SK-N-SH treated with all-trans-retinoic acid at 6 μM for 48 hours (cell line): ENCODE results near the gene FOXN3.

Source experiments
- ATAC-seq: fragments of 200-7000 bp; cut with Tn5 transposase; 3 replicates; pipeline ENCODE4 v1.9.1; 2020; ENCODE audit warnings: mild to moderate bottlenecking, moderate library complexity
- ARNTL ChIP-seq: fragments of 450-650 bp; formaldehyde crosslinking; IDR thresholded peaks from 2 replicates; pipeline ENCODE4 v1.5.0; 2020; ENCODE audit warnings: low read depth, mild to moderate bottlenecking, moderate library complexity, borderline replicate concordance
- BACH2 ChIP-seq: fragments of 250-450 bp; sonication (Bioruptor Pico); IDR thresholded peaks from 2 replicates; pipeline ENCODE4 v1.9.0; 2021; ENCODE audit warnings: mild to moderate bottlenecking, borderline replicate concordance
- CREB5 ChIP-seq: fragments of 250-450 bp; sonication (Bioruptor Pico); IDR thresholded peaks from 2 replicates; pipeline ENCODE4 v1.5.1; 2020; ENCODE audit warnings: low read depth, mild to moderate bottlenecking, moderate library complexity
- CSDC2 ChIP-seq: fragments of 250-450 bp; sonication (Bioruptor Pico); IDR thresholded peaks from 2 replicates; pipeline ENCODE4 v1.5.0; 2020; ENCODE audit warnings: mild to moderate bottlenecking, moderate library complexity
- CSRNP3 ChIP-seq: fragments of 250-450 bp; sonication (Bioruptor Pico); IDR thresholded peaks from 2 replicates; pipeline ENCODE4 v1.5.1; 2021; ENCODE audit warnings: mild to moderate bottlenecking, moderate library complexity
- ESRRG ChIP-seq: fragments of 250-450 bp; sonication (Bioruptor Pico); IDR thresholded peaks from 2 replicates; pipeline ENCODE4 v1.6.1; 2021; ENCODE audit warnings: mild to moderate bottlenecking
- GLIS3 ChIP-seq: fragments of 250-450 bp; sonication (Bioruptor Pico); IDR thresholded peaks from 2 replicates; pipeline ENCODE4 v1.5.0; 2020; ENCODE audit warnings: mild to moderate bottlenecking, moderate library complexity
- ISL1 ChIP-seq: fragments of 250-450 bp; sonication (Bioruptor Pico); IDR thresholded peaks from 2 replicates; pipeline ENCODE4 v2.1.2; 2022; ENCODE audit warnings: mild to moderate bottlenecking, moderate library complexity
- OSR1 ChIP-seq: fragments of 250-450 bp; sonication (Bioruptor Pico); IDR thresholded peaks from 2 replicates; pipeline ENCODE4 v1.8.0; 2022; ENCODE audit warnings: moderate library complexity, mild to moderate bottlenecking, inconsistent platforms
- POU6F1 ChIP-seq: fragments of 250-450 bp; sonication (Bioruptor Pico); IDR thresholded peaks from 2 replicates; pipeline ENCODE4 v1.8.0; 2021; ENCODE audit warnings: low read depth, mild to moderate bottlenecking, moderate library complexity, borderline replicate concordance
- RARB ChIP-seq: fragments of 250-450 bp; sonication (Bioruptor Pico); IDR thresholded peaks from 2 replicates; pipeline ENCODE4 v1.8.0; 2021; ENCODE audit warnings: mild to moderate bottlenecking, moderate library complexity
- SNAI2 ChIP-seq: fragments of 250-450 bp; sonication (Bioruptor Pico); IDR thresholded peaks from 2 replicates; pipeline ENCODE4 v1.5.0; 2020; ENCODE audit warnings: mild to moderate bottlenecking, moderate library complexity
- TCF4 ChIP-seq: fragments of 250-450 bp; sonication (Bioruptor Pico); IDR thresholded peaks from 2 replicates; pipeline ENCODE4 v1.8.0; 2021; ENCODE audit warnings: mild to moderate bottlenecking, moderate library complexity, borderline replicate concordance
- TOX ChIP-seq: fragments of 250-450 bp; sonication (Bioruptor Pico); IDR thresholded peaks from 2 replicates; pipeline ENCODE4 v1.8.0; 2021; ENCODE audit warnings: mild to moderate bottlenecking, moderate library complexity, borderline replicate concordance
- TSHZ2 ChIP-seq: fragments of 250-450 bp; sonication (Bioruptor Pico); IDR thresholded peaks from 2 replicates; pipeline ENCODE4 v1.5.0; 2020; ENCODE audit warnings: mild to moderate bottlenecking, moderate library complexity
- ZFP3 ChIP-seq: fragments of 250-450 bp; sonication (Bioruptor Pico); IDR thresholded peaks from 2 replicates; pipeline ENCODE4 v1.5.0; 2020; ENCODE audit warnings: mild to moderate bottlenecking, moderate library complexity
- ZFP30 ChIP-seq: fragments of 450-650 bp; formaldehyde crosslinking; IDR thresholded peaks from 2 replicates; pipeline ENCODE4 v1.5.0; 2022; ENCODE audit warnings: mild to moderate bottlenecking, moderate library complexity
- ZNF565 ChIP-seq: fragments of 450-650 bp; formaldehyde crosslinking; conservative IDR thresholded peaks from 2 replicates; pipeline ENCODE4 v1.5.0; 2020; ENCODE audit warnings: low read depth, mild to moderate bottlenecking, moderate library complexity
- ZNF70 ChIP-seq: fragments of 450-650 bp; formaldehyde crosslinking; IDR thresholded peaks from 2 replicates; pipeline ENCODE4 v1.5.0; 2020; ENCODE audit warnings: mild to moderate bottlenecking, moderate library complexity
- ZNF8 ChIP-seq: fragments of 450-650 bp; formaldehyde crosslinking; IDR thresholded peaks from 2 replicates; pipeline ENCODE4 v1.5.0; 2020; ENCODE audit warnings: mild to moderate bottlenecking, moderate library complexity
- TF ChIP-seq, protein P1 (sequence below): fragments of 250-450 bp; sonication (Bioruptor Pico); IDR thresholded peaks from 2 replicates; pipeline ENCODE4 v1.8.0; 2020; ENCODE audit warnings: mild to moderate bottlenecking, moderate library complexity, borderline replicate concordance

The FOXN3 gene

DNA sequence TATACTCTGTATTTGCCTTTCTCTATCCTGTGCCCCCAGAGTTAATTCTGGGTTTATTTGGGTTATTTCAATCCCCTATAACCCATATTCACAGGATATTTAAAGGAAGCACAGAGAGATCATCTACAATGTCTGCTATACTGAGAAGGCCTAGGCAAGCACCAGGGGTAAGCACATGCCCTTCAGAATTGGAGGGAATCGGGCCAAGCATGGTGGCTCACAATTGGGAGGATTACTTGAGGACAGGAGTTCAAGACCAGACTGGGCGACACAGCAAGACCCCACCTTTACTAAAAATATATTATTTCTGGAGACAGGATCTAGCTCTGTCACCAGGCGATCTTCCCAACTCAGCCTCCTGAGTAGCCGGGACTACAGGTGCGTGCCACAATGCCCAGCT, 11.3 kb downstream of the FOXN3 start (continued):
- TF ChIP-seq POU6F1 (CRISPR knock-in tag): no peak
- TF ChIP-seq ESRRG (CRISPR knock-in tag): no peak
- no peak for TF ChIP-seq RARB (CRISPR knock-in tag)

DNA sequence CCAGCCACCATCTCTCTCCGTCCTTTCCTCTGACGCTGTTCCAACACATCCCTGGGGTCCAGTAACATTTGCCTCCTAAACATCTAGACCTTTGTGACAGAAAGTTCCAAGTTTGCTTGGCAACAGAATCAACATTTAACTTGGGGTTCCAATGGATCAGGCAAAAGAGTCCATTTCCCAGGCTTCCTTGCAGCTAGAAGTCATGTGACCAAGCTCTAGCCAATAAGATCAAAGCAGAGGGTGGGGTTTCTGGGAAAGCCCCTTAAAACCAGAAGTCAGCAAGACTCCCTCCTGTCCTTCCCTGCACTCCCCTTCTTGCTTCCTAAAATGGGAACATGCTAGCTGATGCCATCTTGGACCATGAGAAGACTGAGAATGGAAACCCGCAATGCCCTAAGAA, 14.7 kb downstream of the FOXN3 start:
- TF ChIP-seq ISL1 (CRISPR knock-in tag): no peak
- TF ChIP-seq BACH2 (CRISPR knock-in tag): no peak
- TF ChIP-seq OSR1 (CRISPR knock-in tag): no peak
- no peak for TF ChIP-seq GLIS3 (CRISPR knock-in tag)
- no peak for TF ChIP-seq ZFP3 (CRISPR knock-in tag)
- TF ChIP-seq ESRRG (CRISPR knock-in tag): no peak
- no peak for TF ChIP-seq ZNF70
- no peak for TF ChIP-seq ZFP30 (CRISPR knock-in tag)
- no peak for TF ChIP-seq POU6F1 (CRISPR knock-in tag)
- no peak for TF ChIP-seq CREB5 (CRISPR knock-in tag)
- no peak for TF ChIP-seq SNAI2 (CRISPR knock-in tag)
- TF ChIP-seq TSHZ2: no peak
- no peak for TF ChIP-seq ARNTL (CRISPR knock-in tag)
- TF ChIP-seq ZNF8 (CRISPR knock-in tag): no peak
- TF ChIP-seq ZNF565 (CRISPR knock-in tag): no peak
- TF ChIP-seq RARB (CRISPR knock-in tag): no peak
- TF ChIP-seq, protein P1, sequence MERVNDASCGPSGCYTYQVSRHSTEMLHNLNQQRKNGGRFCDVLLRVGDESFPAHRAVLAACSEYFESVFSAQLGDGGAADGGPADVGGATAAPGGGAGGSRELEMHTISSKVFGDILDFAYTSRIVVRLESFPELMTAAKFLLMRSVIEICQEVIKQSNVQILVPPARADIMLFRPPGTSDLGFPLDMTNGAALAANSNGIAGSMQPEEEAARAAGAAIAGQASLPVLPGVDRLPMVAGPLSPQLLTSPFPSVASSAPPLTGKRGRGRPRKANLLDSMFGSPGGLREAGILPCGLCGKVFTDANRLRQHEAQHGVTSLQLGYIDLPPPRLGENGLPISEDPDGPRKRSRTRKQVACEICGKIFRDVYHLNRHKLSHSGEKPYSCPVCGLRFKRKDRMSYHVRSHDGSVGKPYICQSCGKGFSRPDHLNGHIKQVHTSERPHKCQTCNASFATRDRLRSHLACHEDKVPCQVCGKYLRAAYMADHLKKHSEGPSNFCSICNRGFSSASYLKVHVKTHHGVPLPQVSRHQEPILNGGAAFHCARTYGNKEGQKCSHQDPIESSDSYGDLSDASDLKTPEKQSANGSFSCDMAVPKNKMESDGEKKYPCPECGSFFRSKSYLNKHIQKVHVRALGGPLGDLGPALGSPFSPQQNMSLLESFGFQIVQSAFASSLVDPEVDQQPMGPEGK (CRISPR knock-in tag): no peak
- TF ChIP-seq TCF4 (CRISPR knock-in tag): no peak
- TF ChIP-seq TOX (CRISPR knock-in tag): no peak
- TF ChIP-seq CSRNP3 (CRISPR knock-in tag): no peak
- ATAC-seq: no peak

DNA sequence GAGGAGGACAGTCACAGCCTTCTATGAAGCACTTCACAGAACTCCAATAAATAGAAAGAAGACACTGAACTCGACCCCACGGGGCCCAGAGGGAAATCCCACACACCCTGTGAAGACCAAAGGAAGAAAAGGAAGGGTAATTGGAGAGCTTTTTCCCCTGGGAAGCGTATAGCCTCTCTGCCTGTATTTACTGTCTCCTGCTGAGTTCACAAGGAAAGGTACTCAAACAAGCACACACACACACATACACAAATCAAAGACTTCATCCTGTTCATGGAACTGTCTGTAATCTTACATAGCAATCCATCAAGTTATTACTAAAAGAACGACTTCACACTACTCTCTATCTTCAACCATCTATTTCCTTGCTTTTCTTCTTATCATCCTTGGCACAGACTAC, 15.3 kb downstream of the FOXN3 start:
- no peak for ATAC-seq
- TF ChIP-seq BACH2 (CRISPR knock-in tag) (no peak), RARB (CRISPR knock-in tag) (no peak), CREB5 (CRISPR knock-in tag) (no peak), TOX (CRISPR knock-in tag) (no peak), CSDC2 (CRISPR knock-in tag) (no peak), POU6F1 (CRISPR knock-in tag) (no peak), TCF4 (CRISPR knock-in tag) (no peak), ZFP30 (CRISPR knock-in tag) (no peak), OSR1 (CRISPR knock-in tag) (no peak), ARNTL (CRISPR knock-in tag) (no peak), ISL1 (CRISPR knock-in tag) (no peak), SNAI2 (CRISPR knock-in tag) (no peak)
- TF ChIP-seq, protein P1 (CRISPR knock-in tag): no peak
